Left cardiac atrium (tissue), 4 donors: ENCODE results near the gene PROCR. TPM values are rescaled to one million over a fixed set of nuclear protein-coding genes. Genes with fewer than 3 reads are reported as not detected.
"Not testable (repeated sequence)": the region's sequence is repeated elsewhere in the genome, so short reads cannot be mapped to it uniquely, and the experiment has no call there.

Experiments
- ATAC-seq, 2 donors: fragments of 200-7000 bp; cut with Tn5 transposase; one replicate each; pipeline ENCODE4 v1.9.1; 2020; ENCODE audit warnings: mild to moderate bottlenecking in 2 of 2, moderate library complexity in 2 of 2
- DNase-seq: peaks from one replicate; pipeline ENCODE4 v3.0.0-alpha.2; 2020
- intact Hi-C, 2 donors: fragments of 100-400 bp; cut with DNase I; formaldehyde crosslinking; loops; one replicate each; pipeline versions ENCODE4 v1.14.1 to v1.15.1; 2022 to 2023
- total RNA-seq, 2 donors: library from RNA; stranded (reverse); fragmentation: NEBNext Ultra II Directional; extraction: Animal tissue kit (Norgen Biotek cat#: 25700); gene quantifications; one replicate each; pipeline ENCODE4 v1.2.1, GENCODE V29; 2021
- donor health status: DM: no; HTN: yes; CAD: no.
- donor health status: DM: no; HTN: yes; CAD: no; lungs with severe emphysema.
- donor health status: DM: yes; HTN: yes; CAD: no.
- donor health status: Dilated cardiomyopathy.

Gene PROCR
- total RNA-seq, 2 donors from 2014 or later, result 26.9 to 41.9 TPM

DNA sequence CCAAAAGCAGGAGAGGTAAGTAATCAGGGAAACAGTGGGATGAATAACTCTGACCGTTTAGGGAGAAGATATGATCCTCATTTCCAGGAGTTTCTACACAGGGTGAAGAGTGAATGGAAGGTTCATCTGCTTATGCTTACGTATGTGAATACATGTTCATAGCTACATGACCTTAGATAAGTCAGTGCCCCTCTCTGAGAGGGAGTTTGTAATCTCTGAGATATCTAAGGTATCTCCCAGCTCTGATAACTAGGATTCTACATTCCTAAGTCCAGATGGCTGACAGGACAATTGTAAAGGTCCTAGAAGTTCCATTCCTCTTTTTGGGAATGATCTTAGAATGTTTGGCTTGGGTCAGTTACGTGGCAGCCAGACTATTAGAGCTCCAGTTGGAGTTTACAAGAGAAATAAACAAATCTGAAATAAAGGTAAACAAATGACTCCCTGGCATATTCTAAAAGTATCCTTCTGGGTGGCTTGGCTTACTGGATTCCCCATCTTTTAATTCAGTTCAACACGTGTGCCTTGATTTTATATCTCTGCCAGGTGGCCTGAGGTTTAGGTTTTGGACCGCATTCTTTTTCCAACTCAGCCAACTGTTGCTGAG is 15.8 kb downstream of the PROCR start:
- intact Hi-C loops, result no loop called here
- ATAC-seq, result no peak
- no peak for DNase-seq

DNA sequence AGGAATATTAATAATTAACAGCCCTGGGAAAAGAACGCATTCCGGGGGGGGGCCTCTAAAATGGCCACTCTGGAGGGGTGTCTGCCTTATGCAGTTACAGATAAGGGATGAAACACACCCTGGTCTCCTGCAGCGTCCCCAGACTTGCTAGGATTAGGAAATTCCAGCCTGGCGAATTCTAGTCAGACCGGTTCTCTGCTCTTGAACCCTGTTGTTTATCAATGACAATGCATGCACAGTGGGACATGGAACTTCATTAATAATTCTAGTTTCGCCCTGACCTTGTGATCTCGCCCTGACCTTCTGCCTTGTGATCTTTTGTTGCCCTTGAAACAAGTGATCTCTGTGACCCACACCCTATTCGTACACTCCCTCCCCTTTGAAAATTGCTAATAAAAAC is 17.4 kb downstream of the PROCR start:
- intact Hi-C loops, DNase-seq, ATAC-seq: not testable (repeated sequence)

DNA sequence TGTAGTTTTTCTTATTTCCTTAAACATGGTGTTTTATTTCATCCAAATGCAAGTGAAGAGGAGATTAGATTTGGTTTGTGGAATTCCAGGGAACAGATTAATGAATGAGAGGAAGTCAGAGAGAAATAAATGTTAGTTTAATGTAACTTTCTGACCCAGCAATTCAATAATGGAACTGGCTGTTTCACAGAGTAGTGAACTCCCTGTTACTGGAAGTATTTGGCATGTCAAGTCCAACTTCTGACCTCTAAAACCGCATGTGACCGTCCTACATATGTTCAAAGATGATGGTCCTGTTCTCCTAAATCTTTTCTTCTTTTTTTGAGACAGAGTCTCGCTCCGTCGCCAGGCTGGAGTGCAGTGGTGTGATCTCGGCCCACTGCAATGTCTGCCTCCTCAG is 18.7 kb downstream of the PROCR start:
- DNase-seq, result no peak
- no peak for ATAC-seq
- intact Hi-C loops, result no loop called here

DNA sequence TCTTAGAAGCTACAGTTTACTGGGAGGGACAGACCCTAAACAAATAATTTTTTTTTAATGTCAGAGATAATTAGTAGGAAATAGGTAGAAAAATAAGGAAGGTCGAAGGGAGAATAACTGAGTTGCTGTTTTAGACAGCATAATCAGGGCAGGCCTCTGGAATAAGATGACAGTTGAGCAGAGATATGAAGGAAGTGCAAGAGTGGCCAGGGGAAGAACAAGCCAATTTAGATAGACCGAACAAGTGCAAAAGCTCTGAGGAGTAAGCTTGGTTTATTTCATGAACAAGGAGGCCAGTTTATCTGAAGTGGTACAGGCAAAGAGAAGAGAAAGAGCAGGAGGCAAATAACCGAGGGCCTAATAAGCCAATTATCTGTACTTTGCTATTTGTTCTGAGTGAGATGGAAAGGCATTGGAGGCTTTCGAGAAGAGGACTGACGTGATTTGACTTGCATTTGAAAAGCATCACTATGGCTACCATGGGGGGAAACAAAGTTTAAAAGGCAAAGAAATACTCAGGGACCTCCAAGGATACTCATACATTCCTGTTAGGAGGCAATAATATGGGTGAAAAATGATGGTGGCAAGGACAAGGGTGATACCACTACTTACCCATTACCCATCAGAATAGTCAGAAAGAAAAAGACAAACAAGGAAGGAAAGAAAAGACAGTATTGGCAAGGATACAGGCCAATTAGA is 19.7 kb downstream of the PROCR start:
- DNase-seq, result no peak
- intact Hi-C loops, result no loop called here

DNA sequence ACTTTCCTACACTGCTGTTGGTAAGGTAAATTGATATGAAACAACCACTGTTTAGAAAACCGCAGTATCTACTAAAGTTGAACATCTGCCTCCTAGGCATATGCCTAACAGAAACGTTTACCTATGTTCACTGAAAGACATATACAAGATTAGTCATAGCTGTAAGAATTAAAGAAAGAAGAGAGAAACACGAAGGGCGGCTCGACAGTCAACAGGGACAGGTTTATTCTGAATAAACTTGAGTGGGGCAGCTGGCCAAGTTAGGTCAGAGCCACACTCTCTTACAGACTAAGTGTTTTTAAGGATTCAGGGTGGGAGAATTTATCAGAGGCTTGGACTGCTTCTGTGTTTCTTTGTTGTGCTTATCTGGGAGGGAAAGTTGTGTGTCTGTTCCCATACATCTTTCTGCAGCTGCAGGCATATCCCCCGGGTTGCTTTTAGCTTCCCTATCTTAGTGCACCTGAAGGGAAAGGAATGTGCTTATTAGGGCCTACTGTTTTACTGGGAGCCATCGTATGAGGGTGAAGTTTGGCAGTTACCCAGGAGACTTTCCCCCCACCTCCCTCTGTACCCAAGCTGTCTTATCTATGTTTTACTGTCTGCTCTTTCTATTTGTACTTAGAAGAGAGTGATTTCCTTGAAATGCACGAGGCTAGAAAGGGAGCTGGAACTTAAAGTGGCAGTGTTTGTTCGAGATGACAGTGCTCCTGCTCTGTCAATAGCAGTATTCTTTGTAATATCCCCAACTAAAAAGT is 20.4 kb downstream of the PROCR start:
- intact Hi-C loops, result no loop called here
- ATAC-seq (no peak), DNase-seq (peak; percentile 60)

More for the DNA sequence above, 19.7 kb downstream of the PROCR start:
- peak in 1 of 2 donors; percentile 55 for ATAC-seq

DNA sequence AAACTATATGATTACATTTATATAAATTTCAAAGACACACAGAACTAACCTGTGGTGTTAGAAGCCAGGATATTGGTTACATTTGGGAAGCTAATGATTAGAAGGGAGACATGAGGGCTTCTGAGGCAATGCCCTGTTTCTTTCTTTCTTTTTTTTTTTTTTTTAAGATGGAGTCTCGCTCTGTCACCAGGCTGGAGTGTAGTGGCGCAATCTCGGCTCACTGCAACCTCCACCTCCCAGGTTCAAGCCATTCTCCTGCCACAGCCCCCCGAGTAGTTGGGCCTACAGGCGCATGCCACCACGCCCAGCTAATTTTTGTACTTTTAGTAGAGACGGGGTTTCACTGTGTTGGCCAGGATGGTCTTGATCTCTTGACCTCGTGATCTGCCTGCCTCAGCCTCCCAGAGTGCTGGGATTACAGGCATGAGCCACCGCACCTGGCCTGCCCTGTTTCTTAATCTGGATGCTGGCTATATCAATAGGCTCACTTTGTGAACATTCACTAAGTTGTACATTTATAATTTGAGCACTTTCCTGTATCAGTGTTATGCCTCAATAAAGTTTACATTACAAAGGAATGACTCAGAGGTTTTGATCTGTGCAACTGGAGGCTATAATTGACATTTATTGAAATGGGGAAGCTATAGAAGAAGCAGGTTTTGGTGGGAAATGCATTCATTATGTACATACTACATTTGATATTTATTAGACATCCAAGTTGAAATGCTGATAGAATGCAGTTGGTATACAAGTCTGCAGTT is 21.3 kb downstream of the PROCR start:
- DNase-seq, ATAC-seq, intact Hi-C loops: not testable (repeated sequence)

DNA sequence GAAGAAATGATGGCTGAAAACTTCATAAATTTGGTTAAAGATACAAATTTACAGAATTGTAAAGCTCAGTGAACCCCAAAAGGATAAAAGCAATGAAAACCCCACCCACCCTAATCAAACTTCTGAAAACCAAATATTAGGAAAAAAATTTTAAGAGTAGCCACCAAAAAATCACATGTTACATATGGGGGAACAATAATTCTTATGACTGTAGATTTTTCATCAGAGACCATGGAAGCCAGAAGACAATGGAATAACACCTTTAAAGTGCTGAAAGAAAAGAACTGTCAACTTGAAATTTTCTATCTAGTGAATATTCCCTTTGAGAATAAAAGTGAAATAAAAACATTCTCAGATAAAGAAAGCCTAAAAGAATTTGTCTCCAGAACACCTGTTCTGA is 24.4 kb downstream of the PROCR start:
- no peak for ATAC-seq
- no peak for DNase-seq
- intact Hi-C loops, result no loop called here

DNA sequence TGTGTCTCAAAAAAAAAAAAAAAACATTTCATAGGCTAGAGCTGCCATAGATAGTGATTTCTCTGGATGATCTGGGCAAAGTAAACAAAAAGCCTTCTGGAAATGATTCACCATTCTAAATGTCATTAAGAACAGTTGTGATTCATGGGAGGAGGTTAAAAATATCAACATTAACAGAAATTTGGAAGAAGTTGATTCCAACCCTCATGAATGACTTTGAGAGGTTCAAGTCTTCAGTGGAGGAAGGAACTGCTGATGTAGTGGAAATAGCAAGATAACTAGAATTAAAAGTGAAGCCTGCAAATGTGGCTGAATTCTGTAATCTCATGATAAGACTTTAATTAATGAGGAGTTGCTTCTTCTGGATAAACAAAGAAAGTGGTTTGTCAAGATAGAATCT is 27.9 kb downstream of the PROCR start:
- DNase-seq (no peak), ATAC-seq (peak in 1 of 2 donors; percentile 35)
- intact Hi-C loops, result loop anchor here in 1 of 2 donors (10.0 kb wide), 1 partner anchor 105 kb away; the partner anchor contains the start of gene TRPC4AP

DNA sequence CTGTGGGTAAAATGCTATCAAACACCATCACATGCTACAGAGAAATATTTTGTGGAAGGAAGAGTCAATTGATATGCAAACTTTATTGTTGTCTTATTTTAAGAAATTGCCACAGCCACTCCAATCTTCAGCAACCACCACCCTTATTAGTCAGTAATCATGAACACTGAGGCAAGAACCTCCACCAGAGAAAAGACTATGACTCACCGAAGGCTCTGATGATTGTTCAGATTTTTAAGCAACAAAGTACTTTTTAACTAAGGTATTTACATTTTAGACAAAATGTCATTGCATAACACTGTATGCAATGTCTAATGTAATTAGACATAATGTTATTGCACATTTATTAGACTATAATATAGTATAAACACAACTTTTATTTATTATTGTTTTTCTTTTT is 28.4 kb downstream of the PROCR start:
- DNase-seq, result no peak
- intact Hi-C loops, result loop anchor here in 1 of 2 donors (10.0 kb wide), 1 partner anchor 105 kb away; the partner anchor contains the start of gene TRPC4AP
- peak in 1 of 2 donors; percentile 78 for ATAC-seq

DNA sequence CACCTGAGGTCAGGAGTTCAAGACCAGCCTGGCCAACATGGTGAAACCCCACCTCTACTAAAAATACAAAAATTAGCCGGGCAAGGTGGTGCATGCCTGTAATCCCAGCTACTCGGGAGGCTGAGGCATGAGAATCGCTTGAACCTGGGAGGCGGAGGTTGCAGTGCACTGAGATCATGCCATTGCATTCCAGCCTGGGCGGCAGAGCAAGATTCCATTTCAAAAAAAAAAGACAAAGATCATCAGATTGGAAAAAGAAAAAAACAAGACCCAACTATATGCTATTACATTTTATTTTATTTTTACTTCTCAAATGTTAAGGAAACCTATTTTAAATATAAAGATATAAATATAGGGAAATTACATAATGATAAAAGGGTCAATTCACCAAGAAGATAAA is 29.6 kb downstream of the PROCR start:
- DNase-seq, ATAC-seq: not testable (repeated sequence)
- intact Hi-C loops, result loop anchor here in 1 of 2 donors (10.0 kb wide), 1 partner anchor 107 kb away; the partner anchor contains the start of gene TRPC4AP

DNA sequence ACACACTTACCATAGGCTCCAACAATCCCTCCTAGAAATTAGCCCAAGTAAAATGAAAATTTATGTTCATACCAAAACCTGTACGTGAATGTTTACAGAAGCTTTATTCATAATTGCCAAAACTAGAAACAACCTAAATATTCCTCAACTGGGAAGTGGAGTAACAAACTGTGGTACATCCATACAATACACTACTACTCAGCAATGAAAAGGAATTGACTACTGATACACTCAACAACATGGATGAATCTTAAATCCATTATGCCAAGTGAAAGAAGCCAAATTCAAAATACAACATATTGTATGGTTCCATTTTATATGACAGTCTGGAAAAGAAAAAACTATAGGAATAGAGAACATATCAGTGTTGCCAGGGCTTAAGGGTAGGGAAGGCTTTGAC is 34.9 kb downstream of the PROCR start:
- DNase-seq (no peak), ATAC-seq (no peak)
- intact Hi-C loops, result loop anchor here in 1 of 2 donors (5.0 to 10.0 kb wide), 2 partner anchors 60 to 112 kb away; partner anchors contain the start of genes EDEM2 and TRPC4AP

DNA sequence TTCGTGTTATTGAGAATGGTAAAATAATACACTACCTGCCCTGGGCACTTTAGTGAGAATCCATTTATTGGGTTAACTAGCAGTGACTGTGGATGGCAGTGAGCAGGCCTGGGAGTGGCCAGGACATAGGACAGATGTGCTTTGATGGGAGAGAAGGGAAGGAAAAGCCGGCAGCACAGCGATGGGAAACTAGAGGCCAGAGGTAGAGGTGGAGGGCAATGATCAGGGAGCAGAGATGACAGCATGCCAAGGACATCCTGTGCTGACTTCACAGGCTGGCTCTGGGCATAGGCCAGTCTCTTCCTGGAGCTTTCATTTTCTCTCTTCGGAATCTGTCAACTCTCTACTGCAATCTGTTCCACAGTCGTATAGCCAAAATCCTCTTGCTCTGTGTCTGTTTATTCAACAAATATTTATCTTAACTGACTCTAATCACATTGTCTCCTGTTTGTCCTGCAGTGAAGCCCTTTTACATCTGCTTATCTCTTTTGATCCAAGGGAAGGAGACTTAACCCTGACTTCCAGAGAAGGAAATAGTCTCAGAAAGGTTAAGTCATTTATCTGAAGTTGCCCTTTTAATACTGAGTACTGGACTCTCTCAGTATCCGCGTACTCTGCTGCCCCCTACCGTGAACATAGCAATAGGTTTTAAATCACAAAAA is 36.2 kb downstream of the PROCR start:
- intact Hi-C loops, result loop anchor here (2.0 to 10.0 kb wide), 4 partner anchors 61 to 113 kb away; partner anchors contain the start of genes EDEM2 (in 2 of the 2) and TRPC4AP (in 1 of the 2)

DNA sequence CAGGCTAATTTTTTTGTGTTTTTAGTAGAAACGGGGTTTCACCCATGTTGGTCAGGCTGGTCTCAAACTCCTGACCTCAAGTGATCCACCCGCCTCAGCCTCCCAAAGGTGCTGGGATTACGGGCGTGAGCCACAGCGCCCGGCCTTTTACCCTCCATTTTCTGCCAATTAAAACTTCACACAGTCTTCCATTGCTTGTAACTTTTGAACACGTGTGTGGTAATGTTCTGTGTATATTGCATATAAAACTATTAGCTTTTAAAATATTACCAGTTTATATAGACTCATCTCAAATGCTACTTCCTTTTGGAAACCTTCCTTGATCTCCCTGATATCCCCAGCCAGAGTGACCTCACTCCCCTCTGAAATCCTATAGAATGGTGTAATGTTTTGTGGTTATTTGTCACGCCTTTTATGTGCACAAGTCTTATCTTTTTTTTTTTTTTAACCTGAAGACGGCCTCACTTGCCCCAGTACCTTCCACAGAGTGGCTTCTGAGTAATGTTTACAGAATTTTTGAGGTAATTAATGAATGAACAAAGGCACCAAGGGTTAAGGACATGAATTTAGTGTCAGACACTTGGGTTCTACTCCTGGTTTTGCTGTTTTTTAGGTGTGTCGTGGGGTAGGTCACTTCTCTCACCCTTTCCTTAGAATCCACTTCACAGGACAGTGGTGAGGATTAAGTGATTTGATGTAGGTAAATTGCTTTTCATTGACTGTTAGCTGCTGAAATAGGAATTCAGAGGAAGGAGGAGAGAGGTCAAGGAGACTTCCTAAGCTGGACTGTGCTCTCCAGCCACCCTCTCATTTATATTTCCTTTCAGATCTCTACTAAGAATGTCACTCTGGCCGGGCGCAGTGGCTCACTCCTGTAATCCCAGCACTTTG is 43.4 kb downstream of the PROCR start:
- intact Hi-C loops, result loop anchor here in 1 of 2 donors (10.0 kb wide), 2 partner anchors 209 to 381 kb away; no protein-coding TSS in a partner anchor
- no peak for DNase-seq
- no peak for ATAC-seq

More for the DNA sequence above, 36.2 kb downstream of the PROCR start:
- peak; percentile 86 for DNase-seq
- peak; percentile 95 to 96 for ATAC-seq

DNA sequence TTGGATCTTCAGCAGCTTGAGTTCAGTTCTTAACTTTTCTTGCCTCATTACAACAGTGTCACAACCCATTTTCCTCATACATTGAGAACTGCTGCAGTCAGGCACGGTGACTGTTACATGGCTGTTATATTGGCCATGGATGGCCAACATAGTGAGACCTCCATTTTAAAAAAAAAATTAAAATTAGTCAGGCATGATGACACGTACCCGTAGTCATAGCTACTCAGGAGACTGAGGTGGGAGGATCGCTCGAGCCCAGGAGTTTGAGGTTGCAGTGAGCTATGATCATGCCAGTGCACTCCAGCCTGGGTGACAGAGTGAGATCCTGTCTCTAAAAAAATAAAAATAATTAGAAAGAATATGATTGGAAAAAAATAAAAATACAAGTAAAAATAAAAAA is 44.7 kb downstream of the PROCR start:
- DNase-seq, result no peak
- intact Hi-C loops, result loop anchor here in 1 of 2 donors (10.0 kb wide), 2 partner anchors 208 to 382 kb away; no protein-coding TSS in a partner anchor

DNA sequence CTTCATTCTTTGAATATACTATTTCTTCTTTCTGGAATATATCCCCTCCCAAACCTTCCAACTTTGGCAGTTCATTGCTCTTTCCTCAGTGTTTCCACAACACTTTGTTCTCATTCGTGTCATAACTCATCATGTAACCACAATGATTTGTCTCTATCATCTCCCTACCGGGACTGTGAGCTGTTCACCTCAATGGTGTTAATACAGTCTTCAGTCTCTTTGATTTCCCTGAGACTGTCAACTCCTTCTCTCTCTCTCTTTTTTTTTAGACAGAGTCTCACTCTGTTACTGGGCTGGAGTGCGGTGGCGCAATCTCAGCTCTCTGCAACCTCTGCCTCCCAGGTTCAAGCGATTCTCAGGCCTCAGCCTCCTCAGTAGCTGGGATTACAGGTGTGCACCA is 52.1 kb downstream of the PROCR start:
- ATAC-seq, result no peak
- DNase-seq, result no peak
- intact Hi-C loops, result no loop called here

More for the DNA sequence above, 44.7 kb downstream of the PROCR start:
- ATAC-seq, result no peak

DNA sequence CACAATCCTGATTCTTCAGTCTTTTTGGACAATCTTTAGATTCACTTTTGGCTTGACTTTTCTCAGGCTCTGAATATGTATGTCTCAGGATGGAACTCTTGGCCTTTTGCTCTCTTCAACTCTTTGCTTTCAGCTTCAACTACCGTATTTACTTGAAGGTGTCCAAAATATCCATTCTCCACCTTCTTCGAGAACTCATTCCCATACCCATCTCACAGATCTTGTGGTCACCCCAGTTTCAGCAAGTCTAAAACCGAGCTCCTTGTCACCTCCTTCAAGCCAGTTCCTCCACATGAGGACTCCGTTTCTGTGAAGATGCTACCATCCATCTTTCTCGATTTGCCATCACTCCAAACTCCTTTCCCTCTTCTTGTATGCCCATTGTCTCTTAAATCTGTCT is 52.7 kb downstream of the PROCR start:
- DNase-seq, result no peak
- intact Hi-C loops, result no loop called here
- no peak for ATAC-seq
